ENCODE results near the gene OPCML.

Gene OPCML

DNA sequence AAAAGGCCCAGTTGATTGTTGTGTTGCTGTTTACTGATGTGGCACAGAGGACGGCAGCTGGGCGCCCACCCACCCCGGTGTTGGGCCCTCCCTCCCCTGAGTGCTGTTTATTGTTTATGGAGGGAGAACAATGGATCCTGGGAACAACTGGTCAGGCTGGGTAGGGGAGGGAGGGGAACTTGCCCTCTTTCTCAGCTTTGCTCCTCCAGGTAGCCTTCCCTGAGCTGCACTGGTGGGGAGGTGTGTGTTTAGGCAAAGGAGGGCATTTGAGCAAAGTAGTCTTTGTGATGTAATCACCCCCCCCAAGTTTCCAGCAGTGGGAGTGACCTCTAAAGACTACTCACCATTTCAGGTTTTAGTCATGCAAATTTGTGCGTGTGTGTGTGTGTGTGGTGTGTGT lies 1126.6 kb downstream of the OPCML start:
- Histone ChIP-seq H3K9me3 (ENCODE audit: control insufficient read depth, insufficient read depth, low read length) (no peaks in the 10 kb centered on the region), H3F3A (ENCODE audit: control insufficient read depth, insufficient read depth) (no peaks in the 10 kb centered on the region), H3K79me2 (ENCODE audit: control insufficient read depth, low read length) (no peaks in the 10 kb centered on the region), H3K9me2 (replicated peaks; ENCODE audit: control insufficient read depth, low read length) (no peaks in the 10 kb centered on the region), H4K20me1 (ENCODE audit: control insufficient read depth, insufficient read depth, low read depth, low read length) (no peaks in the 10 kb centered on the region), H3K4me1 (ENCODE audit: control insufficient read depth, low read length) (no peaks in the 10 kb centered on the region), H3K4me2 (ENCODE audit: low read length) (no peak overlapping the region), H3K27ac (ENCODE audit: low read depth, low read length) (no peak overlapping the region), H3K4me3 (ENCODE audit: low read length) (no peak overlapping the region), H3K27me3 (ENCODE audit: control insufficient read depth, low read length) (no peaks in the 10 kb centered on the region), H3K36me3 (ENCODE audit: control insufficient read depth, low read length) (no peaks in the 10 kb centered on the region)
- TF ChIP-seq EZH2phosphoT487 (IDR thresholded peaks at IDR 0.05; ENCODE audit: borderline replicate concordance, low read length) = no peak
- TF ChIP-seq, protein P1, sequence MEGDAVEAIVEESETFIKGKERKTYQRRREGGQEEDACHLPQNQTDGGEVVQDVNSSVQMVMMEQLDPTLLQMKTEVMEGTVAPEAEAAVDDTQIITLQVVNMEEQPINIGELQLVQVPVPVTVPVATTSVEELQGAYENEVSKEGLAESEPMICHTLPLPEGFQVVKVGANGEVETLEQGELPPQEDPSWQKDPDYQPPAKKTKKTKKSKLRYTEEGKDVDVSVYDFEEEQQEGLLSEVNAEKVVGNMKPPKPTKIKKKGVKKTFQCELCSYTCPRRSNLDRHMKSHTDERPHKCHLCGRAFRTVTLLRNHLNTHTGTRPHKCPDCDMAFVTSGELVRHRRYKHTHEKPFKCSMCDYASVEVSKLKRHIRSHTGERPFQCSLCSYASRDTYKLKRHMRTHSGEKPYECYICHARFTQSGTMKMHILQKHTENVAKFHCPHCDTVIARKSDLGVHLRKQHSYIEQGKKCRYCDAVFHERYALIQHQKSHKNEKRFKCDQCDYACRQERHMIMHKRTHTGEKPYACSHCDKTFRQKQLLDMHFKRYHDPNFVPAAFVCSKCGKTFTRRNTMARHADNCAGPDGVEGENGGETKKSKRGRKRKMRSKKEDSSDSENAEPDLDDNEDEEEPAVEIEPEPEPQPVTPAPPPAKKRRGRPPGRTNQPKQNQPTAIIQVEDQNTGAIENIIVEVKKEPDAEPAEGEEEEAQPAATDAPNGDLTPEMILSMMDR (IDR thresholded peaks at IDR 0.05; ENCODE audit: low read depth, low read length, poor library complexity, severe bottlenecking) = no peak

DNA sequence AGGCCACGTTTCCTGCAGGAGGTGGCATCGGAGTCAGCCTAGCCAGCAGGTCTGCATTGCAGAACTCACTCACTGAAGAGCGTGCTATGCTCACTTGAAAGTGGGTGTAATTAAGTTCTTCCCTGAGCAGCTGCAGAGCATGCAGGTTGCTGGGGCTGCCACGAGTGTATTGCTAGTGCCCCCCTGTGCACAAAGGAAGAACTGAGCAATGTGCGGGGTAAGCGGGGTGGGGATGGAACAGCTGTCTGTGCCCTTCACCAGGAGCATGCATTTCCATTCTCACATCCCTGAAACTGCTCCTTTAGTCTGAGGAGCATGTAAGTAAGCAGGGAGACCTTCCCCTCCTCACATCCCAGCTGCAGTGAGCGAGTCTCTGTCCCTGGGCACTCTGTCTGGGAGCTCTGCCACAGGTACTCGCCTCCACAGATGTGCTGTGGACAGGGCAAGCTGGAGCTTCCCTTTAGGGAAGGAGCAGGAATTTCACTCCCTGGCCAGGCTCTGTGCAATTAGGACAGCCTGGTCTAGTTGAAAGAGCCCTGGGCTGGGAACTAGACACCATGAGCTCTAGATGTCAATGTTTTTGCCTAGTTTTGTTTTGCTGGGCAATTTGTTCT lies 1130.1 kb downstream of the OPCML start:
- Histone ChIP-seq H3K9me2 (replicated peaks; ENCODE audit: control insufficient read depth, low read length) (no peaks in the 10 kb centered on the region), H3K9me3 (ENCODE audit: control insufficient read depth, insufficient read depth, low read length) (no peaks in the 10 kb centered on the region), H3K4me1 (ENCODE audit: control insufficient read depth, low read length) (no peaks in the 10 kb centered on the region), H3K4me3 (ENCODE audit: low read length) (no peak overlapping the region), H4K20me1 (ENCODE audit: control insufficient read depth, insufficient read depth, low read depth, low read length) (no peaks in the 10 kb centered on the region), H3K36me3 (ENCODE audit: control insufficient read depth, low read length) (no peaks in the 10 kb centered on the region), H3K27me3 (ENCODE audit: control insufficient read depth, low read length) (no peaks in the 10 kb centered on the region), H3K79me2 (ENCODE audit: control insufficient read depth, low read length) (no peaks in the 10 kb centered on the region), H3F3A (ENCODE audit: control insufficient read depth, insufficient read depth) (no peaks in the 10 kb centered on the region), H3K27ac (ENCODE audit: low read depth, low read length) (no peak overlapping the region), H3K4me2 (ENCODE audit: low read length) (no peak overlapping the region)
- no peak for TF ChIP-seq EZH2phosphoT487 (IDR thresholded peaks at IDR 0.05; ENCODE audit: borderline replicate concordance, low read length)
- TF ChIP-seq, protein P1 (IDR thresholded peaks at IDR 0.05; ENCODE audit: low read depth, low read length, poor library complexity, severe bottlenecking) = no peak

DNA sequence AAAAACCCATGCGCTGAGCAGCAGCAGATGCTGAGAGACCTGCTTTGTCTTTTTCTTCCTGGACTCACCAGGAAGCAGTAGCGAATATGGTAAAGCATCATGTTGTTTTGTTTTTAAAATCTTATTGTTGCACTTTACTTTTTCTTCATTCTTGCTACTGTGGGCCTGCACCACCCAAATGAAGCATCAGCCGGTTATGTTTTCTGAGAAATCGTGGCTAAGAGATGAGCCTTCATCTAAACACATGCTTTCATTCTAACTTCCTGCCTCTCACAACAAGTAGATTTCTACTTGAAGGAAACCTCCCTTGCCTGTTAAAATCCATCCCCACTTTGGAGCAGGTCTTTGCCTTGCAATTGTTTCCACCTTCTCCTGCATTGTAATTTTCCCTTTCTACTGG lies 1136.0 kb downstream of the OPCML start:
- no peaks in the 10 kb centered on the region for H3K79me2 ChIP-seq (ENCODE audit: control insufficient read depth, low read length)
- H3K9me3 ChIP-seq (ENCODE audit: control insufficient read depth, insufficient read depth, low read length) = no peaks in the 10 kb centered on the region
- H3K36me3 ChIP-seq (ENCODE audit: control insufficient read depth, low read length) = no peaks in the 10 kb centered on the region
- no peak for TF ChIP-seq EZH2phosphoT487 (IDR thresholded peaks at IDR 0.05; ENCODE audit: borderline replicate concordance, low read length)
- TF ChIP-seq, protein P1 (IDR thresholded peaks at IDR 0.05; ENCODE audit: low read depth, low read length, poor library complexity, severe bottlenecking) = no peak
- no peaks in the 10 kb centered on the region for H3F3A ChIP-seq (ENCODE audit: control insufficient read depth, insufficient read depth)
- no peak overlapping the region for H3K4me2 ChIP-seq (ENCODE audit: low read length)
- no peaks in the 10 kb centered on the region for H3K9me2 ChIP-seq (replicated peaks; ENCODE audit: control insufficient read depth, low read length)
- H4K20me1 ChIP-seq (ENCODE audit: control insufficient read depth, insufficient read depth, low read depth, low read length) = no peaks in the 10 kb centered on the region
- no peak overlapping the region for H3K4me3 ChIP-seq (ENCODE audit: low read length)
- H3K27ac ChIP-seq (ENCODE audit: low read depth, low read length) = no peak overlapping the region
- no peaks in the 10 kb centered on the region for H3K27me3 ChIP-seq (ENCODE audit: control insufficient read depth, low read length)
- H3K4me1 ChIP-seq (ENCODE audit: control insufficient read depth, low read length) = no peaks in the 10 kb centered on the region

Data from DOHH2 (cell line).